Endothelial cell (in vitro differentiated cells): ENCODE results near the gene PTPRD. TPM values are rescaled to one million over a fixed set of nuclear protein-coding genes. Genes with fewer than 3 reads are reported as not detected.

Experiments used
- DNase-seq: peaks from one replicate; pipeline ENCODE4 v3.0.0; 2021; ENCODE audit warnings: low spot score
- H3K27ac Mint-ChIP-seq: one replicate; pipeline ENCODE4 v1.8.0; 2021; ENCODE audit warnings: mixed read lengths, inconsistent platforms; ENCODE audit not compliant: unreplicated experiment
- H3K27me3 Mint-ChIP-seq: one replicate; pipeline ENCODE4 v1.8.0; 2021; ENCODE audit warnings: mild to moderate bottlenecking, moderate library complexity, mixed read lengths, inconsistent platforms; ENCODE audit not compliant: unreplicated experiment
- H3K36me3 Mint-ChIP-seq: one replicate; pipeline ENCODE4 v1.8.0; 2021; ENCODE audit warnings: mild to moderate bottlenecking, low read depth, mixed read lengths, inconsistent platforms; ENCODE audit not compliant: unreplicated experiment
- H3K4me1 Mint-ChIP-seq: one replicate; pipeline ENCODE4 v1.8.0; 2021; ENCODE audit warnings: mild to moderate bottlenecking, mixed read lengths, inconsistent platforms; ENCODE audit not compliant: unreplicated experiment
- H3K4me3 Mint-ChIP-seq: one replicate; pipeline ENCODE4 v1.8.0; 2021; ENCODE audit warnings: mild to moderate bottlenecking, mixed read lengths, inconsistent platforms; ENCODE audit not compliant: unreplicated experiment
- H3K9me3 Mint-ChIP-seq: one replicate; pipeline ENCODE4 v1.8.0; 2021; ENCODE audit warnings: mixed read lengths, inconsistent platforms; ENCODE audit not compliant: unreplicated experiment
- CTCF ChIP-seq: fragments of 200-600 bp; sonication (generic); IDR thresholded peaks from one replicate; pipeline ENCODE4 v1.5.0; 2021; ENCODE audit warnings: antibody characterized with exemption; ENCODE audit not compliant: unreplicated experiment
- total RNA-seq: library from RNA; stranded (reverse); fragmentation: NEBNext Ultra II Directional; extraction: Animal tissue kit (Norgen Biotek cat#: 25700); gene quantifications from one replicate; pipeline ENCODE4 v1.2.1, GENCODE V29; 2021; ENCODE audit not compliant: unreplicated experiment

The PTPRD gene
- total RNA-seq, 1 donor from 2014 or later, result 47.8 TPM

GRCh38 chr9:8674536-8674935 is 1938.3 kb downstream of the PTPRD start:
- Mint-ChIP-seq H3K9me3 (no peaks in the 10 kb centered on the region), H3K4me1 (peaks cover 4% of the 10 kb centered on the region), H3K36me3 (no peaks in the 10 kb centered on the region), H3K27me3 (no peaks in the 10 kb centered on the region), H3K27ac (no peak overlapping the region), H3K4me3 (no peak overlapping the region)
- TF ChIP-seq CTCF, result no peak
- DNase-seq, result no peak

- Mint-ChIP-seq H3K27ac (no peak overlapping the region), H3K4me3 (no peak overlapping the region), H3K9me3 (no peaks in the 10 kb centered on the region), H3K4me1 (peaks cover 4% of the 10 kb centered on the region), H3K27me3 (no peaks in the 10 kb centered on the region), H3K36me3 (no peaks in the 10 kb centered on the region)
- no peak for DNase-seq
- no peak for TF ChIP-seq CTCF
Observed at GRCh38 chr9:8673830-8674229, 1939.0 kb downstream of the PTPRD start.

- no peak for TF ChIP-seq CTCF
- Mint-ChIP-seq H3K27me3 (no peaks in the 10 kb centered on the region), H3K36me3 (no peaks in the 10 kb centered on the region), H3K9me3 (no peaks in the 10 kb centered on the region), H3K4me3 (no peak overlapping the region), H3K27ac (no peak overlapping the region), H3K4me1 (peaks cover 4% of the 10 kb centered on the region)
- no peak for DNase-seq
Observed at GRCh38 chr9:8670751-8671150, 1942.1 kb downstream of the PTPRD start.

GRCh38 chr9:8668751-8669150 is 1944.1 kb downstream of the PTPRD start:
- no peaks in the 10 kb centered on the region for H3K27me3 Mint-ChIP-seq
- no peaks in the 10 kb centered on the region for H3K36me3 Mint-ChIP-seq
- DNase-seq, result no peak
- H3K4me3 Mint-ChIP-seq, result no peak overlapping the region
- no peak for TF ChIP-seq CTCF
- H3K4me1 Mint-ChIP-seq, result peaks cover 4% of the 10 kb centered on the region
- no peaks in the 10 kb centered on the region for H3K9me3 Mint-ChIP-seq
- no peak overlapping the region for H3K27ac Mint-ChIP-seq

- Mint-ChIP-seq H3K36me3 (no peaks in the 10 kb centered on the region), H3K27ac (no peak overlapping the region), H3K9me3 (no peaks in the 10 kb centered on the region), H3K27me3 (no peaks in the 10 kb centered on the region), H3K4me1 (peaks cover 4% of the 10 kb centered on the region), H3K4me3 (no peak overlapping the region)
- DNase-seq, result no peak
- no peak for TF ChIP-seq CTCF
Observed at GRCh38 chr9:8668231-8668630, 1944.6 kb downstream of the PTPRD start.
